PFSK-1 (cell line): ENCODE data around the gene TYK2.

Experiments
- POLR2AphosphoS5 ChIP-seq: IDR thresholded peaks from 2 replicates; pipeline ENCODE4 v1.6.1; 2012; ENCODE audit warnings: low read depth, mild to moderate bottlenecking, control low read depth, low read length, moderate library complexity
- SIN3A ChIP-seq: IDR thresholded peaks from 2 replicates; pipeline ENCODE4 v1.6.1; 2012; ENCODE audit warnings: mild to moderate bottlenecking, low read length, moderate library complexity, borderline replicate concordance; ENCODE audit not compliant: insufficient read depth
- TF ChIP-seq, protein P1 (sequence below), 2 experiments: IDR thresholded peaks; 2 replicates each; pipeline versions ENCODE4 v1.6.1 to v1.8.0; 2011 to 2012; ENCODE audit warnings: low read depth in 2 of 2, low read length in 2 of 2, control low read depth in 1 of 2, inconsistent platforms in 1 of 2, mild to moderate bottlenecking in 1 of 2, moderate library complexity in 1 of 2; ENCODE audit not compliant: insufficient read depth in 1 of 2

DNA sequence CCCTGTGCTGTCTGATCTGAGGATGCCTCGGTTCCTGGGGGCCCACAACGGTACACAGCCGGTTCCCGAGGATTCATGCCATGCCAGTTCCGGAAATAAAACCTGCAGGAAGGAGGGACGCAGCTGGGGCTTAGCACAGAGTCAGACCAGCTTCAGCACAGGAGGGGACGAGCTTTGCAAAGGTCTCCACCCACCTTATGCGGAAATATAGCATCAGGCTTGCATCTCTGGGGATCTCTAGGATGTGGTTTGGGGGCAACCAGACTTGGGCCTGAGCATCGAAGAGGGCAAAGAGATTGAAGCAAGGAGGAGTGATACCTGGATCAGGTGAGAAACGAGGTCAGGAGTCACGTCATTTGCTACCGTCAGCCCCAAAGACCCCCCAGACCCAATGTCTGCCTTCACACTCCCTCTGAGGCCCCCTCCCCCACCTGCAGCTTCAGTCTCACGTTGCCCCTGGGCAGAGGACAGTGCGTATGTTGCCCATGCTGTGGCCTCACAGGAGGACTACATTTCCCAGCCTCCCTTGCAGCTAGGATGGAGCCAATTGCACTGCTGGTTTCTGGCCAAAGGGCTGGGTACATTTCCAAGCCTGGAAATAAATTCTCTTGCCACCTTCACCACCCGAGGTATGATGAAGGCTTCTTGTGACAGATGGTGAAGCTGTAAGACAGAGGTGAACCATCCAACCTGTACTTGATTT lies 12.1 kb downstream of the TYK2 start:
- TF ChIP-seq POLR2AphosphoS5 (no peak), SIN3A (no peak)
- TF ChIP-seq, protein P1, sequence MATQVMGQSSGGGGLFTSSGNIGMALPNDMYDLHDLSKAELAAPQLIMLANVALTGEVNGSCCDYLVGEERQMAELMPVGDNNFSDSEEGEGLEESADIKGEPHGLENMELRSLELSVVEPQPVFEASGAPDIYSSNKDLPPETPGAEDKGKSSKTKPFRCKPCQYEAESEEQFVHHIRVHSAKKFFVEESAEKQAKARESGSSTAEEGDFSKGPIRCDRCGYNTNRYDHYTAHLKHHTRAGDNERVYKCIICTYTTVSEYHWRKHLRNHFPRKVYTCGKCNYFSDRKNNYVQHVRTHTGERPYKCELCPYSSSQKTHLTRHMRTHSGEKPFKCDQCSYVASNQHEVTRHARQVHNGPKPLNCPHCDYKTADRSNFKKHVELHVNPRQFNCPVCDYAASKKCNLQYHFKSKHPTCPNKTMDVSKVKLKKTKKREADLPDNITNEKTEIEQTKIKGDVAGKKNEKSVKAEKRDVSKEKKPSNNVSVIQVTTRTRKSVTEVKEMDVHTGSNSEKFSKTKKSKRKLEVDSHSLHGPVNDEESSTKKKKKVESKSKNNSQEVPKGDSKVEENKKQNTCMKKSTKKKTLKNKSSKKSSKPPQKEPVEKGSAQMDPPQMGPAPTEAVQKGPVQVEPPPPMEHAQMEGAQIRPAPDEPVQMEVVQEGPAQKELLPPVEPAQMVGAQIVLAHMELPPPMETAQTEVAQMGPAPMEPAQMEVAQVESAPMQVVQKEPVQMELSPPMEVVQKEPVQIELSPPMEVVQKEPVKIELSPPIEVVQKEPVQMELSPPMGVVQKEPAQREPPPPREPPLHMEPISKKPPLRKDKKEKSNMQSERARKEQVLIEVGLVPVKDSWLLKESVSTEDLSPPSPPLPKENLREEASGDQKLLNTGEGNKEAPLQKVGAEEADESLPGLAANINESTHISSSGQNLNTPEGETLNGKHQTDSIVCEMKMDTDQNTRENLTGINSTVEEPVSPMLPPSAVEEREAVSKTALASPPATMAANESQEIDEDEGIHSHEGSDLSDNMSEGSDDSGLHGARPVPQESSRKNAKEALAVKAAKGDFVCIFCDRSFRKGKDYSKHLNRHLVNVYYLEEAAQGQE (IDR thresholded peaks at IDR 0.05; ENCODE audit: insufficient read depth in 1 of 2, low read depth in 2 of 2, low read length in 2 of 2), result no peak
